ENCODE results near the gene TMOD1.

Gene TMOD1

DNA sequence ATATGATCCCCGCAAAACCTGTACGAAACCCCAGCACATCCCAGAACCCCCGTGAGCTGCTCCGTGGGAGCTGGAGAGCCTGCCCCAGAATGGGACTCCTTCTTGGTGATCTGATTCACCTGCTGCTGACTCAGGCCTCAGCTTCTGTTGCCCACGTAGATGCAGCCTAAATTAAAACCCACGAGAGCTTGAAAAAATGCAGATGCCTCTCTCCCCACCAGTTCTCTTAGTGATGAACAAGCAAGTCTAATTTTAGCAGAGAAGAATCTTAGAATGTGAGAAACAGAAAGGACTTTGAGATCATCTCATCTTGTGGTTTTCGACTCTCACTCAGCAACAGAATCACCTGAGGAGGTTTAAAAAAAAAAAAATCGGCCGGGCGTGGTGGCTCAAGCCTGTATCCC, 57.6 kb downstream of the TMOD1 start:
- TF ChIP-seq, protein P1, sequence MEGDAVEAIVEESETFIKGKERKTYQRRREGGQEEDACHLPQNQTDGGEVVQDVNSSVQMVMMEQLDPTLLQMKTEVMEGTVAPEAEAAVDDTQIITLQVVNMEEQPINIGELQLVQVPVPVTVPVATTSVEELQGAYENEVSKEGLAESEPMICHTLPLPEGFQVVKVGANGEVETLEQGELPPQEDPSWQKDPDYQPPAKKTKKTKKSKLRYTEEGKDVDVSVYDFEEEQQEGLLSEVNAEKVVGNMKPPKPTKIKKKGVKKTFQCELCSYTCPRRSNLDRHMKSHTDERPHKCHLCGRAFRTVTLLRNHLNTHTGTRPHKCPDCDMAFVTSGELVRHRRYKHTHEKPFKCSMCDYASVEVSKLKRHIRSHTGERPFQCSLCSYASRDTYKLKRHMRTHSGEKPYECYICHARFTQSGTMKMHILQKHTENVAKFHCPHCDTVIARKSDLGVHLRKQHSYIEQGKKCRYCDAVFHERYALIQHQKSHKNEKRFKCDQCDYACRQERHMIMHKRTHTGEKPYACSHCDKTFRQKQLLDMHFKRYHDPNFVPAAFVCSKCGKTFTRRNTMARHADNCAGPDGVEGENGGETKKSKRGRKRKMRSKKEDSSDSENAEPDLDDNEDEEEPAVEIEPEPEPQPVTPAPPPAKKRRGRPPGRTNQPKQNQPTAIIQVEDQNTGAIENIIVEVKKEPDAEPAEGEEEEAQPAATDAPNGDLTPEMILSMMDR (IDR thresholded peaks at IDR 0.05; ENCODE audit: unreplicated experiment in 3 of 3), result no peak
- H3K27me3 Mint-ChIP-seq (ENCODE audit: low read depth), result peaks cover 28% of the 10 kb centered on the region
- no peaks in the 10 kb centered on the region for H3K9me3 Mint-ChIP-seq
- H3K4me3 Mint-ChIP-seq, result no peak overlapping the region
- peaks cover 14% of the 10 kb centered on the region for H3K4me1 Mint-ChIP-seq
- H3K27ac Mint-ChIP-seq, result peak overlapping the region in 1 of 3 experiments; percentile 13
- no peaks in the 10 kb centered on the region for H3K36me3 Mint-ChIP-seq (ENCODE audit: low read depth)

DNA sequence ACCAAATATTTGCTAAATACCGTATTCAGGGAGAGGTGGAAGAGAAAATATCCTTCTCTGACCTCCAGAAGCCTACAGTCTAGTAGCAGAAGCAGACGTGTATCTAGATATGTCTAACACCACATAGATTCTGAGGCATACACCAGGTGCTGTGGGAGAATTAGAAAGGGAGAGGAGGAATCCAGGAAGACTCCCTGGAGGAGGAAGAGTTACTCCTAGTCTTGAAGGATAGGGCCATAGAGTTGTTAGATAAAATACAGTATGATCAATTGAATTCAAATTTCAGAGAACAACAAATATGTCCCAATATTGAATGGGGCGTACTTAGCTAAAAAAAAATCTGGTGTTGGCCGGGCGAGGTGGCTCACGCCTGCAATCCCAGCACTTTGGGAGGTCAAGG, 58.7 kb downstream of the TMOD1 start:
- Mint-ChIP-seq H3K9me3 (no peaks in the 10 kb centered on the region), H3K27me3 (ENCODE audit: low read depth) (peaks cover 20% of the 10 kb centered on the region), H3K4me1 (peaks cover 25% of the 10 kb centered on the region), H3K27ac (no peak overlapping the region), H3K36me3 (ENCODE audit: low read depth) (no peaks in the 10 kb centered on the region), H3K4me3 (no peak overlapping the region)
- TF ChIP-seq, protein P1 (IDR thresholded peaks at IDR 0.05; ENCODE audit: unreplicated experiment in 3 of 3), result no peak

DNA sequence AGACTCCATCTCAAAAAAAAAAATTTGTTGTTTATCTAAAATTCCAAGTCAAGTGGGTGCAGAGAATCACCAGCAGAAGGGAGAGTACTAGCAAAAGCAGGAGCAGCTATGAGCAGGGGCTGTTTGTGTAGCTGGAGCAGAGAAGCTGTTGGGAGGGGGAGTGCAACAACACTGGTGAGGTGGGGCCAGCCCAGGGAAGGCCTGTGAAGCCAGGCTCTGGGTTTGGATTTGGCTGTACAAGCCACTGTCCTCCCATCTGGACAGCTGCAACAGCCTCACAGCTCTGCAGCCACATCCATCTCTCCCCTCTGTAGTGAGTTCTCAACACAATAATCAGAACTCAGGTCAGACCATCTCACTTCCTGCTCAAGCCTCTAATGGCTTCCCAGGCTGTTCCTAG, 59.4 kb downstream of the TMOD1 start:
- TF ChIP-seq, protein P1 (IDR thresholded peaks at IDR 0.05; ENCODE audit: unreplicated experiment in 3 of 3), result no peak
- Mint-ChIP-seq H3K4me1 (peaks cover 25% of the 10 kb centered on the region), H3K36me3 (ENCODE audit: low read depth) (no peaks in the 10 kb centered on the region), H3K27ac (no peak overlapping the region), H3K9me3 (no peaks in the 10 kb centered on the region), H3K27me3 (ENCODE audit: low read depth) (peaks cover 19% of the 10 kb centered on the region), H3K4me3 (no peak overlapping the region)

DNA sequence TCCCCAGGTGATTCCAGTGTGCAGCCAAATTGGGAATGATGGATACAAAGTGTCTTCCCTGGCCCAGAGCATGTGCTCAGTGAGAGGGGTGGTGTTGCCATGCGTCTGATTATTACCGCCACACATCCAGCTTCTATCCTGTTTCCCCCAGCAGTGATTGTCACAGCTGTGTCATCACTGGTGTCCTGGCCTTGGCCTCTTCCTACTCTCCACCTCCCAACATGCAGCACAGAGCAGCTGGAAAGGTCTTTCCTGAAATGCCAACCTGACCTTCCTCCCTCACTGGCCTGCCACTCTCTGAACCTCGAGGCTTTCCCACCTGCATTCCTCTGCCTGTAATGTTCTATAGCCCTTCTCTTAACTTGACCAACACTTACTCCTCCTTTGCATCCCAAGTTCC, 60.0 kb downstream of the TMOD1 start:
- Mint-ChIP-seq H3K27me3 (ENCODE audit: low read depth) (peaks cover 19% of the 10 kb centered on the region), H3K9me3 (no peaks in the 10 kb centered on the region), H3K4me3 (no peak overlapping the region), H3K36me3 (ENCODE audit: low read depth) (no peaks in the 10 kb centered on the region), H3K27ac (no peak overlapping the region), H3K4me1 (peaks cover 25% of the 10 kb centered on the region)
- TF ChIP-seq, protein P1 (IDR thresholded peaks at IDR 0.05; ENCODE audit: unreplicated experiment in 3 of 3), result no peak

DNA sequence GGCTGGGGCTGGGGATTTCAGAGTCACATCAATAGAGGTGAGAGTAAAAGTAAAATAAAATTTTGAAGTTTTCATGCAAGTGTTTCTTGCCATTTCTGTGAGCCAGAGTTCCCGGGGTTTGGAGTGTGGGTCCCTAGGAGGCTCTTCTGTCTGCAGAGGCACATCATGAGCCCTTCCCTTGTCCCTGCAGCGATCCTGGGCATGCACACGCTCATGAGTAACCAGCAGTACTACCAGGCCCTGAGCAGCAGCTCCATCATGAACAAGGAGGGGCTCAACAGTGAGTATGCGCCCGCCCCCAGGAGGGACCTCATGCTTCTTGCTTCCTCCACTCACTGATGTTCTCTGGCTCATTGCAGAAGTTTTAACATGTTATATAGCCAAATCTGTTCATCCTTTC, 61.1 kb downstream of the TMOD1 start:
- no peaks in the 10 kb centered on the region for H3K36me3 Mint-ChIP-seq (ENCODE audit: low read depth)

More for the DNA sequence above, 61.1 kb downstream of the TMOD1 start:
- no peak overlapping the region for H3K27ac Mint-ChIP-seq
- H3K4me1 Mint-ChIP-seq, result peaks cover 25% of the 10 kb centered on the region
- TF ChIP-seq, protein P1 (IDR thresholded peaks at IDR 0.05; ENCODE audit: unreplicated experiment in 3 of 3), result no peak
- no peak overlapping the region for H3K4me3 Mint-ChIP-seq
- no peaks in the 10 kb centered on the region for H3K9me3 Mint-ChIP-seq
- H3K27me3 Mint-ChIP-seq (ENCODE audit: low read depth), result peaks cover 14% of the 10 kb centered on the region

Measured in nephron (organoid).